NCI-H146 treated with DMSO at 0.1 percent for 48 hours (cell line): Measurements from ENCODE around the gene ZNF354B.
A peak's percentile ranks its signal among the peaks of the same experiment; 100 is the strongest.
"Not testable (repeated sequence)": the region's sequence is repeated elsewhere in the genome, so short reads cannot be mapped to it uniquely, and the experiment has no call there.

Experiments
- DNase-seq: peaks from one replicate; lab custom pipeline; 2025; ENCODE audit not compliant: unreplicated experiment; lab: John Stamatoyannopoulos, UW

ZNF354B gene

DNA sequence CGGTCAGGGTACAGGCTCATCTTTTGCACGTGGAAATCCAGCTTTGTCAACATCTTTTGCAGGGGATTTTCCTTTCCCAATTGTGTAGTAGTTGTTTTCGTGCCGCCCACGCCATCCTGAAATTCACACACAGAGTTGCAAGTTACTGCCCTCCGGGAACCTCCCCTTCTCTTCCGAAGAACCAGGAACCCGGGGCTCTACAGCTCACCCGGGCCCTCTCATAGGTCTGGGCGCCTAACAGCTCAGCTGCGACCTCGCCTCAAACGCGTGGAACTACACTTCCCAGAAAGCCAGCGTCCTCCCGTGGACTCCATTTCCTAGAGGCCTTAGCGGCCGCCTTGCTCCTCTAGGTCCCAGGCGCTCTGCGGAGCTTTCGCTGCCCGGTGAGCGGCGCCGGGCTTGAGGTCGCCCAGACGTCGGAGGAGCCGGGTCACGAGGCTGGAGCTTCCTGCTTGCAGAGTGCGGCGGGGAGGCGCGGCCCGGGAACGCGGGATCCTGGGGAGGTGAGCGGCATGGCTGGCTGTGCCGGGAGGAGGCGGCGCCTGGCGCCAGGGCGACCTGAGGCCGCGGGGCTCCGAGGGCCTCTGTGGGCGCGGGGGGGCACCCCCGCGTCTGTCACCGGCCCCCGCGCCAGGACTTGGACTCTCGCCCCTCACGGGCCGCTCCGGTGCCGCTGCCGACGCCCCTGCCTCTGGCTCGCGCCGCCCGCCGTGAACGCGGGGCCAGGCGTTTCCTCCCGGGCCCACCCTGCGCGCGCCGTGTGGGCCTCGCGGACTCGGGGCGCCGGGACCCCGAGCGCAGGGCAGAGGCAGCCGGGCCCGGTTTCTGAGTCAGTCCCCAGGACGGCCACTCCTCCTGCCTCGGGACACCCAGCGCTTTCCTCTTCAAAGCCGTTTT lies at the start of gene ZNF354B:
TSS of gene ZNF354B (plus strand) at position 329 of the 897 bp plus-strand sequence. CDS start 1,095 bp downstream, outside the sequence.
- peak; percentile 75 for DNase-seq

DNA sequence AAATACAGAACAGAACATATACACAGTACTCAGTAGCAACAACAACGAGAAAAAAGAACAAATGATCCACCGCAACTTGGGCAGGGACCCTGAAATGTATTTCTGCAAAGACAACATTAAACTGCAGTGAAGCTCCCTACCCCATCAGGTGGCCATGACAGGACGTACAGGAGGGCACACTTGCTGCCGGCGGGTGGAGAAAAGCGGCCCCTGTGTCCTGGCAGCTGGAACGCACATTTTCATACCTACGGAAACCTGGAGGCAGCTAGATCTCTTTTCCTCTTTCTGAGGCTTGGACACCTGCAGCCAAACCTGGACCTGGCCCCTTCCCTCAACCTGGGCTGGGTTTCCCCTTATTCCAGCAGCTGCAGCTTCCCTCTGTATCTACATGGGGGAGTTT lies 42.2 kb upstream of the ZNF354B start:
- DNase-seq = no peak

GRCh38 chr5:178818094-178818493 lies 41.7 kb upstream of the ZNF354B start:
- no peak for DNase-seq

DNA sequence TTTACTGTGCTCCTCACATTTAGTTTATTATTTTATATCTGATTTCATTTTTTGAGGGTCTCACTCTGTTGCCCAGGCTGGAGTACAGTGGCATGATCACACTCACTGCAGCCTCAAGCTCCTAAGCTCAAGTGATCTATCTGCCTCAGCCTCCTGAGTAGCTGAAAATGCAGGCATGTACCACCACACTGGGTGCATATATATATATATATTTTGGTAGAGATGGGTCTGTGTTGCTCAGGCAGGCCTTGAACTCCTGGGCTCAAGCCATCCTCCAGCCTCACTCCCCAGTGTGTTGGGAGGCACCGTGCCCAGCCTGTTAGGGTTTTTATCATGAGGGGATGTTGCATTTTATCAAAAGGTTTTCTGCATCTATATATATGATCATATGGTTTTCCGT lies 39.8 kb upstream of the ZNF354B start:
- DNase-seq = no peak

DNA sequence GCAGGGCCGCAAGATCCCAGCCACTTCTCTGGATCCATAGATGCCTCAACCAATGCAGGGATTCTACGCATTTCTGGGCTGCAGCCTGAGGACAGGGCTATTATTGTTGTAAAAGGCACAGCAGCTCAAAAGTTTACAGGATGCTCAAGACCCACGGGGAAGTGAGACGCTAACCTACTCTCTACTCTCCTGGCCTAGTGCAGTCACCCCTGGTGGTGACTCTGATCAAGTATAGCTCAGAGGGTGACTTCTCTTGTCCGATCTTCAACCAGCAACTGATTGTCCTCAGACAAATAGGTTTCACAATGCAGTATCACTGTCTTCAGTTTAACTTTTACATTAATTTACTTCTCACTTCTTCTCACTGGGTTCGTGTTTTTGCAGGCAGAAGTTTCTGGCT lies 34.3 kb upstream of the ZNF354B start:
- DNase-seq = no peak

GRCh38 chr5:178826216-178826615 lies 33.5 kb upstream of the ZNF354B start:
- DNase-seq = no peak

DNA sequence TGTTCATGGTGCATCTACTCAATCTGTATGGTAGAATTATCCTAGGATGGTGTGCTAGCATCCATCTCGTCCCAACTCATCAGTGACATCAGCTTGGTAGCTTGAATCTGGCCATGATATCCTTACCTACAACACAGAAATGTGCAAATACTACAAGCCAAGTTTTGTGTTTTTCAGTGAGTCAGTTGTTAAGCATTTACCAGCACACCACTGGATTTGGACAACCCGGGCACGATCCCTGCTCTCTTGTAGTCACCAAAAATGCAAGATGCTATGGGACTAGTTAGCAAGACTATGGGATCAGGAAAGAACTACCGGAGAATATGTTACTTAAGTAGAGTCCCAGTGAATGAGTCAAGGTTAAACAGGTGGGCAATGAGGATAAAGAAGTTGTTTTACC lies 32.1 kb upstream of the ZNF354B start:
- DNase-seq = no peak

GRCh38 chr5:178831049-178831448 lies 28.7 kb upstream of the ZNF354B start:
- DNase-seq = no peak

- peak; percentile 53 for DNase-seq
Measured at GRCh38 chr5:178832618-178833201, 27.0 kb upstream of the ZNF354B start.

DNA sequence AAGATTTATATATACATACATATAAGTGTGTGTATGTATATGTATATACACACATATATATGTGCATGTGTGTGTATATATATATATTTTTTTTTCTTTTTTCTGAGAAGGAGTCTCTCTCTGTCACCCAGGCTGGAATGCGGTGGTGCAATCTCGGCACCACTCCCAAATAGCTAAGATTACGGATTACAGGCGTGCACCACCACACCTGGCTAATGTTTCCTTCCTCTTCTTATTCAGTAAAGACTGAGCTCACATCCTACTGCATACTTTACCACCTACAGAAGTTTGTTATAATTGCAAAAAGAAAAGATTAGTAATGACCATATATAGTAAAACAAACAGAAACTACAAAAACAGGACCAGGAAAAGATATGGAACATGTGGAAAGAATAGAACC lies 23.1 kb upstream of the ZNF354B start:
- DNase-seq = no peak

- DNase-seq = not testable (repeated sequence)
Measured at GRCh38 chr5:178838695-178839318, 20.9 kb upstream of the ZNF354B start.

DNA sequence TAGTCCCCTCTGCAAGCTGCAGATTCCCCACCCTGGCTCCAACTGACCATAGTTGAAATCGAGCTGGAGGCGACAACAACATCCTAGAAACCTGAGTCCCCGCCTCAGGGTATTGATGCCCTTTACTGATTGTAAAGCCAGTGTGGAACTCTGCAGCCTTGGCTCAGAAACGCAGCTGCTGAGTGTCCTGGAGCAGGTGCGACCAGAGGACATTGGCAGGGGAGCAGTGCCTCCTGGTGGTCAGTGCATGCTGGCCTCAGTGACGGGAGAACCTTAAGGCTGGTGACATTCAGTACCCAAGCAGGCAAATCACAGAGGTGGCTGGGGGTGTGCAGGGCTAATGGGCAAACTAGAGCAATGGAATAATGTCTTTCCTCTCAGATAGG lies 20.4 kb upstream of the ZNF354B start:
- DNase-seq = peak; percentile 33

DNA sequence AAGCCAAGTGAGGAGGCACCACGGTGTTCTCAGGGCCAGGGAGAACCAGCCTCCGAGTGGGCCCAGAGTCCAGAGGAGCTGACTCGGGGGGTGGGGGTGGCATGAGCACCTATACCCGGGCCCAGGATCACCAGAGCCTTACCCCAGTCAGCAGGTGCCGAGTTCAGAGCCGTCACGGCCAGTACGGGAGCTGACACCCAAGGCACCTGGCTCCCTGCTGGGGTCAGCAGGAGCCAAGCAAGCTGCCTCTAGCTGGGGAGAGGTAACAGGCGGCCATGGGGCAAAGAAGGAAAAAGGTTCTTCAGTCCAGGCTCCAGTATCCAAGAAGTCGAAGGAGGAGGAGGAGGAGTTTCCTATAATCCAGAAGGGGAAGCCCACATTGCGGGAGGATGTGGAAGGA lies 19.4 kb upstream of the ZNF354B start:
- not testable (repeated sequence) for DNase-seq

GRCh38 chr5:178849316-178849715 lies 10.4 kb upstream of the ZNF354B start:
- DNase-seq = no peak

DNA sequence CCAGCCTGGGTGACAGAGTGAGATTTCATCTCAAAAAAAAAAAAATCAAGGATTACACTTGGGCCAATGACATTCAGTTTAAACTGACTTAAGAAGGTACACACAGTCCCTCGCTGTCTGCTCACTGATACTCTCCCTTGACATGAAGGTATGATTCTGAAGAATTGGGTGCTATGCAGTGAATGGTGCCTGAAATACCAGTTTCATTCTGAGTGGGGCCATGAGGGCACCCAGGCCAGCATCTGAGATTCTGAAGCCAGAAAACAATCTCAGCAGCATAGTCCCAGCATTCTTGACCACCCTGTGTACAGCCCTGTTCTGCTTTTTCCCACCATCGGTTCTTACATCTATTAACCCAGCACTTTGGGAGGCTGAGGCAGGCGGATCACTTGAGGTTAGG lies 7.8 kb upstream of the ZNF354B start:
- DNase-seq = no peak

DNA sequence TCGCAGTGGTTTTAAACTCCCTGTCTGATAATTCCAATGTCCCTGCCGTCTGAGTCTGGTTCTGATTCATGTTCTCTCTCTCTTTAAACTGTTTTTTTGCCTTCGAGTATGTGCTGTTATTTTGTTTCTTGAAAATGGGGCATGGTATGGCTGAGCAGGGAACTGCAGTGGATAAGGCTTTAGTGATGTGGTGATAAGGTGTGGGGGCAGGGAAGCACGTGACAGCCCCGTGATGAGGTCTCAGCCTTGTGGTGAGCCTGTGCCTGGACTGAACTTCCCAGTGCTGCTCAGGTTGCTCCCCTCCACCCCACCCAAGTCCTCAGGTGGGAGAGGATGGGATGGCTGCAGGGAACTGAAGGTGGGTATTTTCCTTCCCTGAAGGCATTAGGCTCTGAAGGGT lies 5.5 kb upstream of the ZNF354B start:
- no peak for DNase-seq

DNA sequence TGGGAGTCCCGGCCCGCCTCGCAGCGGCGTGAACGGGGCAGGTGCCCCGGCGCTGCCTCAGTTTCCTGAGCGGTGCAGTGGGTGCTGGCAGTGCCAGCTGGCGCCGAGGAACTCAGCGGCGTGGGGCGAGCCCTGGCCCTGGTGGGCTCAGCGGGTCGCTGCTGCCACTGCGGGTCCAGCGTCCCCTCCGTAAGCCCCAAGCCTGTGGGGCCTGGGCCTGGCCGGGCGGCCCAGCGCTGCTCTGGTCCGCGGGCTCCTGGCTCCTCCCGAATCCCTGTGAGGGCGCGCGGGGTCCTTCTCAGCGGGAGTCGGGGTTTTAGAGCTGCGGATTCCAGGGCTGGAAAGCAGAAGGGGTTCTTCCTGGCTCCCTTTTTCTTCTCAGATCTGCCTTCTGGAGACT lies 862 bp downstream of the ZNF354B start:
- DNase-seq = not testable (repeated sequence)

- DNase-seq = no peak
Measured at GRCh38 chr5:178861627-178862026, 1.9 kb downstream of the ZNF354B start.

GRCh38 chr5:178866946-178867345 lies 7.2 kb downstream of the ZNF354B start:
- no peak for DNase-seq

- DNase-seq = no peak
Measured at GRCh38 chr5:178869577-178869976, 9.8 kb downstream of the ZNF354B start.

GRCh38 chr5:178870411-178870810 lies 10.7 kb downstream of the ZNF354B start:
- no peak for DNase-seq

DNA sequence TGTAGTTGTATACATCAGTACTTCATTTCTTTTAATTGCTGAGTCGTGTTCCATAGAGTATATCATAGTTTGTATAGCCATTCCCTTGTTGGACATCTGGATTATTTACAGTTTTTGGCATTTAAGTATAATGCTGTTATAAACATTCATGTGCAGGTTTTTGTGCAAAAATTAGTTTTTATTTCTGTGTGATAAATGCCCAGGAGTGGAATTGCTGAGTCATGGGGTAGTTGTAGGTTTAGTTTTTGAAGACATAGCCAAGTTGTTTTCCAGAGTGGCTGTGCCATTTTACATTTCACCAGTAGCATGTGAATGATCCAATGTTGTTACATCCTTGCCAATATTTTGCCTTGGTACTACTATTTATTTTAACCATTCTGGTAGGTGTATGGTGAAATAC lies 12.5 kb downstream of the ZNF354B start:
- DNase-seq = no peak
